ENCODE measurements around the gene LUC7L3. TPM values are rescaled to one million over a fixed set of nuclear protein-coding genes. Genes with fewer than 3 reads are reported as not detected.

Gene LUC7L3
- total and polyA plus RNA-seq, 2 of the 13 experiments (the other 11 are each of a cell fraction or from before 2014, with no cell fraction given) = 108 to 120 TPM

DNA sequence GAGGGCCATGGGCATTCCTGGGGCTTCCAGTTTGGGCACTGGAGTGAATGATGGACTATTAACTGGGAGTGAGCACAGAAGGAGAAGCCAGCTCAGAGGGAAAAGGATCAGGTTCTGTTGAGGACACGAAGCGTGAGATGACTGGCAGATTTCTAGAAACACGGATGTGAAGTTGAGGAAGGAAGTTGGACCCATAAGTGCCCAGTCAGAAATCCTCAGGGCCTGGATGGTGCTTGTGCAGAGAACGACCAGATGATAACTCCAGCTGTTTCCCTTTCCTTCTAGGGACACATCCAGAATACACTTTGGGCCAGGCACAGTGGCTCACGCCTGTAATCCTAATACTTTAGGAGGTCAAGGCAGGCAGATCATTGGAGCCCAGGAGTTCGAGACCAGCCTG, 71.2 kb downstream of the LUC7L3 start:
- in situ Hi-C loops (cut with HindIII; ENCODE audit: extremely low pct_ligation_motif_present, low pct_unique_long_range_greater_than_20kb) = no loop called here

DNA sequence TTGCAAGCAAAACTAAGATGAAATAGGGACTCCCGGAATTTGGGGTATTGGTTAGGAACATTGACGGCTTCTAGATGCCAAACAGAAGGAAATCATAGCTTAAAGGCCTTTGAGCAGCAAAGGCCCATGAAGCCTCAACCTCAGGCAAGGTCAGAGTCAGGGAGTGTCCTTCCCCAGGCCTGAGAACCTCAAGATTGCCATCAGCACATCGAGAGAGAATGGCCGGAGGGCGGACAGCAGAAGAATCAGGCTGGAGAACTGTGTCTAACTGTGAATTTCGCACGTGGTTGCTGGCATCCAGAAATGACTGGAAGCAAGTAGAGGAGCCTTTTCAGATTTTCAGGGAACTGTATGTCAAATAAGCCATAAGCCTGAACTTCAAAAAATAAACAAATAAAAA, 72.7 kb downstream of the LUC7L3 start:
- ChIA-PET CTCF (ENCODE audit: low intra/inter-chr PET ratio, low total read pairs) (no interaction called here), POLR2A (no interaction called here)
- Histone ChIP-seq H2AFZ (ENCODE audit: low read length) (no peak overlapping the region), H3K27me3 (ENCODE audit: control insufficient read depth in 1 of 2, insufficient read depth in 2 of 2, low read length in 2 of 2) (peaks cover 2 to 18% of the 10 kb centered on the region in 2 experiments; a peak in 4 of 5 replicates), H3K79me2 (ENCODE audit: insufficient read depth, low read length) (no peaks in the 10 kb centered on the region), H3K4me3 (replicated peaks in 1 of 3; ENCODE audit: insufficient read depth in 1 of 3, low read depth in 2 of 3, low read length in 3 of 3) (no peak overlapping the region), H4K20me1 (ENCODE audit: insufficient read depth, low read length) (no peaks in the 10 kb centered on the region), H3K9ac (ENCODE audit: insufficient read depth, low read depth, low read length) (no peak overlapping the region), H3K36me3 (replicated peaks in 1 of 2; ENCODE audit: control insufficient read depth in 1 of 2, insufficient read depth in 2 of 2, low read length in 2 of 2) (no peaks in the 10 kb centered on the region), H3K27ac (ENCODE audit: extremely low read length, insufficient read depth, low read length) (no peak overlapping the region), H3K4me1 (ENCODE audit: insufficient read depth, low read length) (peaks cover 7% of the 10 kb centered on the region), H3K9me3 (ENCODE audit: low read length) (no peaks in the 10 kb centered on the region), H3K4me2 (ENCODE audit: low read depth, low read length) (no peak overlapping the region)
- intact Hi-C loops (cut with micrococcal nuclease; ENCODE audit: unreplicated experiment) (no loop called here), in situ Hi-C loops (cut with HindIII; ENCODE audit: extremely low pct_ligation_motif_present, low pct_unique_long_range_greater_than_20kb) (no loop called here)
- WGBS (ENCODE audit: low lambda C conversion rate) = 55% methylated on average over 7 of the region's 7 CpGs
- BruUV-seq (replicated peaks) = no TSS peak
- no peak for DNase-seq (ENCODE audit: low spot score)
- ATAC-seq = no peak
- no peak for FAIRE-seq
- TF ChIP-seq ADNP (CRISPR knock-in tag; IDR thresholded peaks at IDR 0.05) (no peak), ZNF549 (CRISPR knock-in tag; IDR thresholded peaks at IDR 0.05) (no peak), KDM4B (CRISPR knock-in tag; IDR thresholded peaks at IDR 0.05) (no peak), NAIF1 (CRISPR knock-in tag; IDR thresholded peaks at IDR 0.05; ENCODE audit: borderline replicate concordance) (no peak)
- TF ChIP-seq, protein P1, sequence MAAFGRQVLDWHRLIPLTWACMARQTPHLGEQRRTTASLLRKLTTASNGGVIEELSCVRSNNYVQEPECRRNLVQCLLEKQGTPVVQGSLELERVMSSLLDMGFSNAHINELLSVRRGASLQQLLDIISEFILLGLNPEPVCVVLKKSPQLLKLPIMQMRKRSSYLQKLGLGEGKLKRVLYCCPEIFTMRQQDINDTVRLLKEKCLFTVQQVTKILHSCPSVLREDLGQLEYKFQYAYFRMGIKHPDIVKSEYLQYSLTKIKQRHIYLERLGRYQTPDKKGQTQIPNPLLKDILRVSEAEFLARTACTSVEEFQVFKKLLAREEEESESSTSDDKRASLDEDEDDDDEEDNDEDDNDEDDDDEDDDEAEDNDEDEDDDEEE (CRISPR knock-in tag; IDR thresholded peaks at IDR 0.05) = no peak
- TF ChIP-seq, protein P2, sequence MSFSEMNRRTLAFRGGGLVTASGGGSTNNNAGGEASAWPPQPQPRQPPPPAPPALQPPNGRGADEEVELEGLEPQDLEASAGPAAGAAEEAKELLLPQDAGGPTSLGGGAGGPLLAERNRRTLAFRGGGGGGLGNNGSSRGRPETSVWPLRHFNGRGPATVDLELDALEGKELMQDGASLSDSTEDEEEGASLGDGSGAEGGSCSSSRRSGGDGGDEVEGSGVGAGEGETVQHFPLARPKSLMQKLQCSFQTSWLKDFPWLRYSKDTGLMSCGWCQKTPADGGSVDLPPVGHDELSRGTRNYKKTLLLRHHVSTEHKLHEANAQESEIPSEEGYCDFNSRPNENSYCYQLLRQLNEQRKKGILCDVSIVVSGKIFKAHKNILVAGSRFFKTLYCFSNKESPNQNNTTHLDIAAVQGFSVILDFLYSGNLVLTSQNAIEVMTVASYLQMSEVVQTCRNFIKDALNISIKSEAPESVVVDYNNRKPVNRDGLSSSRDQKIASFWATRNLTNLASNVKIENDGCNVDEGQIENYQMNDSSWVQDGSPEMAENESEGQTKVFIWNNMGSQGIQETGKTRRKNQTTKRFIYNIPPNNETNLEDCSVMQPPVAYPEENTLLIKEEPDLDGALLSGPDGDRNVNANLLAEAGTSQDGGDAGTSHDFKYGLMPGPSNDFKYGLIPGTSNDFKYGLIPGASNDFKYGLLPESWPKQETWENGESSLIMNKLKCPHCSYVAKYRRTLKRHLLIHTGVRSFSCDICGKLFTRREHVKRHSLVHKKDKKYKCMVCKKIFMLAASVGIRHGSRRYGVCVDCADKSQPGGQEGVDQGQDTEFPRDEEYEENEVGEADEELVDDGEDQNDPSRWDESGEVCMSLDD (CRISPR knock-in tag; IDR thresholded peaks at IDR 0.05; ENCODE audit: borderline replicate concordance) = no peak
- TF ChIP-seq, protein P3, sequence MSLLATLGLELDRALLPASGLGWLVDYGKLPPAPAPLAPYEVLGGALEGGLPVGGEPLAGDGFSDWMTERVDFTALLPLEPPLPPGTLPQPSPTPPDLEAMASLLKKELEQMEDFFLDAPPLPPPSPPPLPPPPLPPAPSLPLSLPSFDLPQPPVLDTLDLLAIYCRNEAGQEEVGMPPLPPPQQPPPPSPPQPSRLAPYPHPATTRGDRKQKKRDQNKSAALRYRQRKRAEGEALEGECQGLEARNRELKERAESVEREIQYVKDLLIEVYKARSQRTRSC (CRISPR knock-in tag; IDR thresholded peaks at IDR 0.05; ENCODE audit: low read depth) = no peak

More for the DNA sequence above, 71.2 kb downstream of the LUC7L3 start:
- Histone ChIP-seq H3K9ac (ENCODE audit: insufficient read depth, low read depth, low read length) (no peak overlapping the region), H3K4me2 (ENCODE audit: low read depth, low read length) (no peak overlapping the region), H3K79me2 (ENCODE audit: insufficient read depth, low read length) (no peaks in the 10 kb centered on the region), H4K20me1 (ENCODE audit: insufficient read depth, low read length) (no peaks in the 10 kb centered on the region), H3K27me3 (ENCODE audit: control insufficient read depth in 1 of 2, insufficient read depth in 2 of 2, low read length in 2 of 2) (peaks cover 2 to 16% of the 10 kb centered on the region in 2 experiments; a peak in 3 of 5 replicates), H3K4me3 (replicated peaks in 1 of 3; ENCODE audit: insufficient read depth in 1 of 3, low read depth in 2 of 3, low read length in 3 of 3) (no peak overlapping the region), H2AFZ (ENCODE audit: low read length) (no peak overlapping the region), H3K4me1 (ENCODE audit: insufficient read depth, low read length) (peaks cover 19% of the 10 kb centered on the region), H3K27ac (ENCODE audit: extremely low read length, insufficient read depth, low read length) (no peak overlapping the region), H3K9me3 (ENCODE audit: low read length) (no peaks in the 10 kb centered on the region), H3K36me3 (replicated peaks in 1 of 2; ENCODE audit: control insufficient read depth in 1 of 2, insufficient read depth in 2 of 2, low read length in 2 of 2) (no peaks in the 10 kb centered on the region)
- BruUV-seq (replicated peaks) = no TSS peak
- ATAC-seq = no peak
- POLR2A ChIA-PET = interaction anchor here (0.9 kb wide), 1 partner anchor 76 kb away, joined by 3 read pairs; the partner anchor contains the start of gene TOB1
- CTCF ChIA-PET (ENCODE audit: low intra/inter-chr PET ratio, low total read pairs) = no interaction called here
- FAIRE-seq = no peak
- intact Hi-C loops (cut with micrococcal nuclease; ENCODE audit: unreplicated experiment) = no loop called here
- no peak for DNase-seq (ENCODE audit: low spot score)
- TF ChIP-seq, protein P4, sequence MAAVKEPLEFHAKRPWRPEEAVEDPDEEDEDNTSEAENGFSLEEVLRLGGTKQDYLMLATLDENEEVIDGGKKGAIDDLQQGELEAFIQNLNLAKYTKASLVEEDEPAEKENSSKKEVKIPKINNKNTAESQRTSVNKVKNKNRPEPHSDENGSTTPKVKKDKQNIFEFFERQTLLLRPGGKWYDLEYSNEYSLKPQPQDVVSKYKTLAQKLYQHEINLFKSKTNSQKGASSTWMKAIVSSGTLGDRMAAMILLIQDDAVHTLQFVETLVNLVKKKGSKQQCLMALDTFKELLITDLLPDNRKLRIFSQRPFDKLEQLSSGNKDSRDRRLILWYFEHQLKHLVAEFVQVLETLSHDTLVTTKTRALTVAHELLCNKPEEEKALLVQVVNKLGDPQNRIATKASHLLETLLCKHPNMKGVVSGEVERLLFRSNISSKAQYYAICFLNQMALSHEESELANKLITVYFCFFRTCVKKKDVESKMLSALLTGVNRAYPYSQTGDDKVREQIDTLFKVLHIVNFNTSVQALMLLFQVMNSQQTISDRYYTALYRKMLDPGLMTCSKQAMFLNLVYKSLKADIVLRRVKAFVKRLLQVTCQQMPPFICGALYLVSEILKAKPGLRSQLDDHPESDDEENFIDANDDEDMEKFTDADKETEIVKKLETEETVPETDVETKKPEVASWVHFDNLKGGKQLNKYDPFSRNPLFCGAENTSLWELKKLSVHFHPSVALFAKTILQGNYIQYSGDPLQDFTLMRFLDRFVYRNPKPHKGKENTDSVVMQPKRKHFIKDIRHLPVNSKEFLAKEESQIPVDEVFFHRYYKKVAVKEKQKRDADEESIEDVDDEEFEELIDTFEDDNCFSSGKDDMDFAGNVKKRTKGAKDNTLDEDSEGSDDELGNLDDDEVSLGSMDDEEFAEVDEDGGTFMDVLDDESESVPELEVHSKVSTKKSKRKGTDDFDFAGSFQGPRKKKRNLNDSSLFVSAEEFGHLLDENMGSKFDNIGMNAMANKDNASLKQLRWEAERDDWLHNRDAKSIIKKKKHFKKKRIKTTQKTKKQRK (IDR thresholded peaks at IDR 0.05; ENCODE audit: low read length) = no peak
- TF ChIP-seq NFE2L2 (IDR thresholded peaks at IDR 0.05; ENCODE audit: low read length) = peak; percentile 46
- 39% methylated on average over 6 of the region's 6 CpGs for WGBS (ENCODE audit: low lambda C conversion rate)
